Endothelial cell of umbilical vein (primary cell): Measurements from ENCODE around the gene ZSCAN4. TPM values are rescaled to one million over a fixed set of nuclear protein-coding genes. Genes with fewer than 3 reads are reported as not detected.

Experiments used
- BruUV-seq: library from RNA; stranded (reverse); fragments of 400-500 nt; replicated peaks from 2 replicates; lab custom pipeline; 2021; lab: Mats Ljungman, UMichigan
- CTCF ChIA-PET: fragments of 300-600, 350-600 bp; sonication (Branson Sonifier 250); formaldehyde crosslinking; loops from one replicate; lab custom pipeline; 2021; ENCODE audit warnings: antibody characterized with exemption, inconsistent platforms; lab: Charles Lee
- POLR2A ChIA-PET: fragments of 300-600, 350-600 bp; sonication (Branson Sonifier 250); formaldehyde crosslinking; loops from one replicate; lab custom pipeline; 2021; ENCODE audit warnings: antibody characterized with exemption, inconsistent platforms; lab: Charles Lee
- DNase-seq: peaks from one replicate; pipeline ENCODE4 v3.0.0-alpha.2; 2011; ENCODE audit warnings: low read depth, low spot score
- FAIRE-seq: peaks from 2 replicates; lab custom pipeline; 2011; peaks lifted over from hg19 to GRCh38; lab: Jason Lieb, UNC
- H2AFZ ChIP-seq: 2 replicates; pipeline ENCODE4 v1.6.0; 2012; ENCODE audit warnings: low read depth, low read length, control low read depth, inconsistent platforms
- H3K27ac ChIP-seq: 2 replicates; pipeline ENCODE4 v1.5.1; 2011; ENCODE audit warnings: low read depth, mild to moderate bottlenecking, control low read depth, low read length, moderate library complexity; ENCODE audit not compliant: insufficient read depth
- H3K27me3 ChIP-seq, 2 experiments: 2 replicates each; pipeline versions ENCODE4 v1.6.0 to v1.6.1; 2011; ENCODE audit warnings: low read length in 2 of 2, mixed read lengths in 1 of 2; ENCODE audit not compliant: control insufficient read depth in 2 of 2, insufficient read depth in 2 of 2
- H3K36me3 ChIP-seq, 2 experiments: 2 replicates in 1 of 2; 3 replicates in 1 of 2; pipeline ENCODE4 v1.5.1; 2011; ENCODE audit warnings: low read length in 2 of 2, mild to moderate bottlenecking in 1 of 2, moderate library complexity in 1 of 2; ENCODE audit not compliant: control insufficient read depth in 2 of 2, insufficient read depth in 2 of 2; ENCODE audit errors: extremely low read depth in 1 of 2
- H3K4me1 ChIP-seq: 3 replicates; pipeline ENCODE4 v1.5.1; 2011; ENCODE audit warnings: mild to moderate bottlenecking, low read length; ENCODE audit not compliant: control insufficient read depth, insufficient read depth; ENCODE audit errors: extremely low read depth
- H3K4me2 ChIP-seq: 2 replicates; pipeline ENCODE4 v1.6.1; 2011; ENCODE audit warnings: low read length, control low read depth, mixed read lengths; ENCODE audit not compliant: insufficient read depth
- H3K4me3 ChIP-seq, 3 experiments: fragments of 200-600 bp in 1 of 3; sonication (generic), shearing (Covaris generic) in 1 of 3; replicated peaks in 1 of 3; 2 replicates each; pipeline ENCODE4 v1.5.1; 2011 to 2016; ENCODE audit warnings: control low read depth in 3 of 3, low read length in 3 of 3, mild to moderate bottlenecking in 2 of 3, inconsistent platforms in 1 of 3, low read depth in 1 of 3, moderate library complexity in 1 of 3; ENCODE audit not compliant: insufficient read depth in 1 of 3
- H3K79me2 ChIP-seq: 2 replicates; pipeline ENCODE4 v1.6.0; 2012; ENCODE audit warnings: low read length, inconsistent platforms; ENCODE audit not compliant: control insufficient read depth, insufficient read depth
- H3K9ac ChIP-seq: replicated peaks from 2 replicates; pipeline ENCODE3; 2011; ENCODE audit warnings: low read length, control low read depth; ENCODE audit not compliant: insufficient read depth; ENCODE audit errors: extremely low read depth
- H3K9me1 ChIP-seq: replicated peaks from 3 replicates; pipeline ENCODE4 v1.6.0; 2011; ENCODE audit warnings: mild to moderate bottlenecking, low read length; ENCODE audit not compliant: control insufficient read depth, insufficient read depth; ENCODE audit errors: extremely low read depth
- H3K9me3 ChIP-seq: replicated peaks from 2 replicates; pipeline ENCODE4 v1.5.1; 2012; ENCODE audit warnings: low read length, inconsistent platforms; ENCODE audit not compliant: control insufficient read depth, insufficient read depth
- H4K20me1 ChIP-seq: replicated peaks from 2 replicates; pipeline ENCODE3; 2011; ENCODE audit warnings: mild to moderate bottlenecking, low read length; ENCODE audit not compliant: control insufficient read depth, insufficient read depth; ENCODE audit errors: extremely low read depth
- EZH2 ChIP-seq: IDR thresholded peaks from 2 replicates; pipeline ENCODE4 v1.6.1; 2012; ENCODE audit warnings: borderline replicate concordance, low read depth, mild to moderate bottlenecking, moderate library complexity, low read length, inconsistent platforms; ENCODE audit not compliant: severe bottlenecking
- FOS ChIP-seq: IDR thresholded peaks from 2 replicates; pipeline ENCODE4 v1.6.1; 2011; ENCODE audit warnings: mild to moderate bottlenecking, low read length, moderate library complexity, borderline replicate concordance; ENCODE audit not compliant: insufficient read depth
- GATA2 ChIP-seq: IDR thresholded peaks from 2 replicates; pipeline ENCODE4 v1.7.0; 2011; ENCODE audit warnings: low read depth, mild to moderate bottlenecking, moderate library complexity, mixed read lengths, low read length; ENCODE audit not compliant: insufficient read length, insufficient read depth
- JUN ChIP-seq: IDR thresholded peaks from 2 replicates; pipeline ENCODE4 v1.6.1; 2011; ENCODE audit warnings: borderline replicate concordance, low read depth; ENCODE audit not compliant: insufficient read length, insufficient read depth
- MYC ChIP-seq: IDR thresholded peaks from one replicate; pipeline ENCODE4 v1.6.1; 2011; ENCODE audit warnings: mild to moderate bottlenecking, low read depth, low read length
- POLR2A ChIP-seq: IDR thresholded peaks from 2 replicates; pipeline ENCODE4 v1.6.1; 2012; ENCODE audit warnings: low read depth, mild to moderate bottlenecking, control low read depth, low read length
- POLR2AphosphoS5 ChIP-seq: IDR thresholded peaks from 2 replicates; pipeline ENCODE4 v1.6.1; 2012; ENCODE audit warnings: low read depth, mild to moderate bottlenecking, control low read depth, low read length, moderate library complexity; ENCODE audit not compliant: insufficient read depth
- dilution Hi-C: fragments of 300-500 bp; cut with MboI; formaldehyde crosslinking; loops from one replicate; pipeline ENCODE4 v1.15.0; 2019; ENCODE audit warnings: low sequenced_read_pairs; ENCODE audit not compliant: extremely low pct_ligation_motif_present
- intact Hi-C: fragments of 100-400 bp; cut with micrococcal nuclease; formaldehyde crosslinking; loops from one replicate; pipeline ENCODE4 v1.10.0; 2022
- polyA plus RNA-seq, 4 experiments: library from polyadenylated mRNA; depleted of rRNA in 3 of 4; stranded (reverse) in 3 of 4; unstranded in 1 of 4; fragments of >200 nt; gene quantifications; 2 replicates each; pipeline versions ENCODE4 v1.2.1 to v1.2.3, GENCODE V29; 2011 to 2012; ENCODE audit warnings: missing spikeins in 1 of 4
- total RNA-seq: library from RNA; stranded (reverse); gene quantifications from 2 replicates; pipeline ENCODE4 v1.2.3, GENCODE V29; 2021
- TF ChIP-seq, protein P1 (sequence below), 2 donors: IDR thresholded peaks; 1 replicate in 1 of 2; 2 replicates in 1 of 2; pipeline ENCODE4 v1.5.1; 2011; ENCODE audit warnings: low read length in 2 of 2, mild to moderate bottlenecking in 2 of 2, moderate library complexity in 2 of 2, control low read depth in 1 of 2, inconsistent platforms in 1 of 2, low read depth in 1 of 2; ENCODE audit not compliant: insufficient read depth in 1 of 2; ENCODE audit errors: extremely low read depth in 1 of 2
- TF ChIP-seq, protein P2 (sequence below): IDR thresholded peaks from 2 replicates; pipeline ENCODE4 v1.6.1; 2011; ENCODE audit not compliant: insufficient read depth, insufficient read length

Gene ZSCAN4
- total and polyA plus RNA-seq, 2 donors (not counting 3 experiments of a cell fraction or from before 2014, with no cell fraction given): not detected

DNA sequence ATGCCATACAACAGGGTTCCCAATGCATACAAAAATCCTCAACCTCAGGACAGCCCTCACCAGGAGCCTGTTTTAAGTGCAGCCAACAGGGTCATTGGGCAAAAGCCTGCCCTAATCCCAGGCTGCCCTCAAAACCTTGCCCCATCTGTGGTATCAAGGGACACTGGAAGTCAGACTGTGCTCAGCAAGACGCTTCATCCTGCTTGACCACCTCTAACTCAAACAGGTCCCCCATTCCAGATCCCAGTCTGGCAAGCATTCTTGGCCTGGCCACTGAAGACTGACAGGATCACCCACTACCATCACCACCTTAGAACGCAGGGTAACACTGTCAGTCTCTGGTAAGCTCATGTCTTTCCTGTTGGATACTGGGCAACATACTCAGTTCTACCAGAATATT is 15.0 kb upstream of the ZSCAN4 start:
- Histone ChIP-seq H3K36me3 (no peaks in the 10 kb centered on the region), H3K27ac (no peak overlapping the region), H3K9me1 (no peaks in the 10 kb centered on the region), H3K9me3 (no peaks in the 10 kb centered on the region), H4K20me1 (no peaks in the 10 kb centered on the region), H3K4me3 (no peak overlapping the region), H3K4me2 (no peak overlapping the region), H3K79me2 (no peaks in the 10 kb centered on the region), H3K4me1 (no peaks in the 10 kb centered on the region), H3K9ac (no peak overlapping the region), H2AFZ (no peak overlapping the region), H3K27me3 (no peaks in the 10 kb centered on the region)
- FAIRE-seq: no peak
- intact Hi-C loops (no loop called here), dilution Hi-C loops (no loop called here)
- ChIA-PET POLR2A (no interaction called here), CTCF (no interaction called here)
- TF ChIP-seq FOS (no peak), POLR2A (no peak), GATA2 (no peak), POLR2AphosphoS5 (no peak), MYC (no peak), JUN (no peak), EZH2 (no peak)
- TF ChIP-seq, protein P1, sequence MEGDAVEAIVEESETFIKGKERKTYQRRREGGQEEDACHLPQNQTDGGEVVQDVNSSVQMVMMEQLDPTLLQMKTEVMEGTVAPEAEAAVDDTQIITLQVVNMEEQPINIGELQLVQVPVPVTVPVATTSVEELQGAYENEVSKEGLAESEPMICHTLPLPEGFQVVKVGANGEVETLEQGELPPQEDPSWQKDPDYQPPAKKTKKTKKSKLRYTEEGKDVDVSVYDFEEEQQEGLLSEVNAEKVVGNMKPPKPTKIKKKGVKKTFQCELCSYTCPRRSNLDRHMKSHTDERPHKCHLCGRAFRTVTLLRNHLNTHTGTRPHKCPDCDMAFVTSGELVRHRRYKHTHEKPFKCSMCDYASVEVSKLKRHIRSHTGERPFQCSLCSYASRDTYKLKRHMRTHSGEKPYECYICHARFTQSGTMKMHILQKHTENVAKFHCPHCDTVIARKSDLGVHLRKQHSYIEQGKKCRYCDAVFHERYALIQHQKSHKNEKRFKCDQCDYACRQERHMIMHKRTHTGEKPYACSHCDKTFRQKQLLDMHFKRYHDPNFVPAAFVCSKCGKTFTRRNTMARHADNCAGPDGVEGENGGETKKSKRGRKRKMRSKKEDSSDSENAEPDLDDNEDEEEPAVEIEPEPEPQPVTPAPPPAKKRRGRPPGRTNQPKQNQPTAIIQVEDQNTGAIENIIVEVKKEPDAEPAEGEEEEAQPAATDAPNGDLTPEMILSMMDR (IDR thresholded peaks at IDR 0.05; ENCODE audit: extremely low read depth in 1 of 2, insufficient read depth in 1 of 2, low read depth in 1 of 2, low read length in 2 of 2): no peak
- TF ChIP-seq, protein P2, sequence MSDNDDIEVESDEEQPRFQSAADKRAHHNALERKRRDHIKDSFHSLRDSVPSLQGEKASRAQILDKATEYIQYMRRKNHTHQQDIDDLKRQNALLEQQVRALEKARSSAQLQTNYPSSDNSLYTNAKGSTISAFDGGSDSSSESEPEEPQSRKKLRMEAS: no peak
- DNase-seq: no peak
- BruUV-seq: no TSS peak
